PFSK-1 (cell line): ENCODE results near the gene TNFSF13.
A peak's percentile ranks its signal among the peaks of the same experiment; 100 is the strongest.

Experiments
- FOXP2 ChIP-seq: optimal IDR thresholded peaks from 2 replicates; pipeline ENCODE3; 2011; ENCODE audit warnings: borderline replicate concordance, control low read depth, inconsistent platforms; ENCODE audit not compliant: insufficient read depth; ENCODE audit errors: extremely low read length, extremely low read depth
- POLR2AphosphoS5 ChIP-seq: IDR thresholded peaks from 2 replicates; pipeline ENCODE4 v1.6.1; 2012; ENCODE audit warnings: low read depth, mild to moderate bottlenecking, control low read depth, low read length, moderate library complexity
- SIN3A ChIP-seq: IDR thresholded peaks from 2 replicates; pipeline ENCODE4 v1.6.1; 2012; ENCODE audit warnings: mild to moderate bottlenecking, low read length, moderate library complexity, borderline replicate concordance; ENCODE audit not compliant: insufficient read depth
- TAF1 ChIP-seq: IDR thresholded peaks from 2 replicates; pipeline ENCODE4 v1.6.1; 2012; ENCODE audit warnings: low read length, control low read depth, borderline replicate concordance; ENCODE audit not compliant: insufficient read depth
- TF ChIP-seq, protein P1 (sequence below), 2 experiments: IDR thresholded peaks; 2 replicates each; pipeline versions ENCODE4 v1.6.1 to v1.8.0; 2011 to 2012; ENCODE audit warnings: low read depth in 2 of 2, low read length in 2 of 2, control low read depth in 1 of 2, inconsistent platforms in 1 of 2, mild to moderate bottlenecking in 1 of 2, moderate library complexity in 1 of 2; ENCODE audit not compliant: insufficient read depth in 1 of 2

TNFSF13 gene

DNA sequence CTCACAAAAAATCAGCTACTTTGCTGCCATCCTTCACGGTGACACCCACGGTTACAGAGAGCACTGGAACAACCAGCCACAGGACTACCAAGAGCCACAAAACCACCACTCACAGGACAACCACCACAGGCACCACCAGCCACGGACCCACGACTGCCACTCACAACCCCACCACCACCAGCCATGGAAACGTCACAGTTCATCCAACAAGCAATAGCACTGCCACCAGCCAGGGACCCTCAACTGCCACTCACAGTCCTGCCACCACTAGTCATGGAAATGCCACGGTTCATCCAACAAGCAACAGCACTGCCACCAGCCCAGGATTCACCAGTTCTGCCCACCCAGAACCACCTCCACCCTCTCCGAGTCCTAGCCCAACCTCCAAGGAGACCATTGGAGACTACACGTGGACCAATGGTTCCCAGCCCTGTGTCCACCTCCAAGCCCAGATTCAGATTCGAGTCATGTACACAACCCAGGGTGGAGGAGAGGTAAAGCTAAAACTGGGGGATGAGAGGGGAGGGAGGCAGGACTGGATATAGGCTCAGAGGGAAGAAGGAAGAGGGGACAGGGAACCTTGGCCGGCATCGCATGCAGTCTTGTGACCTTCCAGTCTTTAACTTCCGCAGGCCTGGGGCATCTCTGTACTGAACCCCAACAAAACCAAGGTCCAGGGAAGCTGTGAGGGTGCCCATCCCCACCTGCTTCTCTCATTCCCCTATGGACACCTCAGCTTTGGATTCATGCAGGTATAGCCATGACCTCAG is 21.5 kb downstream of the TNFSF13 start:
- TF ChIP-seq FOXP2 (no peak), TAF1 (no peak), SIN3A (no peak), POLR2AphosphoS5 (no peak)
- TF ChIP-seq, protein P1, sequence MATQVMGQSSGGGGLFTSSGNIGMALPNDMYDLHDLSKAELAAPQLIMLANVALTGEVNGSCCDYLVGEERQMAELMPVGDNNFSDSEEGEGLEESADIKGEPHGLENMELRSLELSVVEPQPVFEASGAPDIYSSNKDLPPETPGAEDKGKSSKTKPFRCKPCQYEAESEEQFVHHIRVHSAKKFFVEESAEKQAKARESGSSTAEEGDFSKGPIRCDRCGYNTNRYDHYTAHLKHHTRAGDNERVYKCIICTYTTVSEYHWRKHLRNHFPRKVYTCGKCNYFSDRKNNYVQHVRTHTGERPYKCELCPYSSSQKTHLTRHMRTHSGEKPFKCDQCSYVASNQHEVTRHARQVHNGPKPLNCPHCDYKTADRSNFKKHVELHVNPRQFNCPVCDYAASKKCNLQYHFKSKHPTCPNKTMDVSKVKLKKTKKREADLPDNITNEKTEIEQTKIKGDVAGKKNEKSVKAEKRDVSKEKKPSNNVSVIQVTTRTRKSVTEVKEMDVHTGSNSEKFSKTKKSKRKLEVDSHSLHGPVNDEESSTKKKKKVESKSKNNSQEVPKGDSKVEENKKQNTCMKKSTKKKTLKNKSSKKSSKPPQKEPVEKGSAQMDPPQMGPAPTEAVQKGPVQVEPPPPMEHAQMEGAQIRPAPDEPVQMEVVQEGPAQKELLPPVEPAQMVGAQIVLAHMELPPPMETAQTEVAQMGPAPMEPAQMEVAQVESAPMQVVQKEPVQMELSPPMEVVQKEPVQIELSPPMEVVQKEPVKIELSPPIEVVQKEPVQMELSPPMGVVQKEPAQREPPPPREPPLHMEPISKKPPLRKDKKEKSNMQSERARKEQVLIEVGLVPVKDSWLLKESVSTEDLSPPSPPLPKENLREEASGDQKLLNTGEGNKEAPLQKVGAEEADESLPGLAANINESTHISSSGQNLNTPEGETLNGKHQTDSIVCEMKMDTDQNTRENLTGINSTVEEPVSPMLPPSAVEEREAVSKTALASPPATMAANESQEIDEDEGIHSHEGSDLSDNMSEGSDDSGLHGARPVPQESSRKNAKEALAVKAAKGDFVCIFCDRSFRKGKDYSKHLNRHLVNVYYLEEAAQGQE (IDR thresholded peaks at IDR 0.05; ENCODE audit: insufficient read depth in 1 of 2, low read depth in 2 of 2, low read length in 2 of 2) = no peak

DNA sequence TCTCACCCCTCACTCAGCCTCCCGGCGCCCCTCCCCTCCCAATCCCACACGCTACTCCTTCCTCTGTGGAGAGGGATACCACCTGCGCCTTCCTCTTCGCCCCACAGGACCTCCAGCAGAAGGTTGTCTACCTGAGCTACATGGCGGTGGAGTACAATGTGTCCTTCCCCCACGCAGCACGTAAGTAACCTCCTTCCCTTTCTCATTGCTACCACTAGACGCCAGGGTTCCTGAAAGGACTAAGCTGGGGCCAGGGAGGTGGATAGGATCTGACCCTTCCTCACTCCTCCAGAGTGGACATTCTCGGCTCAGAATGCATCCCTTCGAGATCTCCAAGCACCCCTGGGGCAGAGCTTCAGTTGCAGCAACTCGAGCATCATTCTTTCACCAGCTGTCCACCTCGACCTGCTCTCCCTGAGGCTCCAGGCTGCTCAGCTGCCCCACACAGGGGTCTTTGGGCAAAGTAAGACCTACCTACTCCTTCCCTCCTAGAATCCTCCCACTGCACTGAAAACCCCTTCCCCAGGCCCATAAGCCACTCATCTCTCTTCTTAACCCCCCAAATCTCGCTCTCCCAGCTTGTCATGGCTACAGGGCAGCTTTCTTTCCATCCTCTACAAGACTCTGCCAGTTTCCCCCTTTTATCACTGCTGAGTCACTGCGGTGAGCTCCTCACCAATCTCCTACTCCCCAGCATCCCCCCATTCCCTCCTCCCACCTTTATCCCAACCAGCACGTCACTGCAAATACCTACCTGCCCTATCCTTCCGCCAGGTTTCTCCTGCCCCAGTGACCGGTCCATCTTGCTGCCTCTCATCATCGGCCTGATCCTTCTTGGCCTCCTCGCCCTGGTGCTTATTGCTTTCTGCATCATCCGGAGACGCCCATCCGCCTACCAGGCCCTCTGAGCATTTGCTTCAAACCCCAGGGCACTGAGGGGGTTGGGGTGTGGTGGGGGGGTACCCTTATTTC is 22.3 kb downstream of the TNFSF13 start:
- TF ChIP-seq FOXP2 = no peak
- TF ChIP-seq, protein P1 (IDR thresholded peaks at IDR 0.05; ENCODE audit: insufficient read depth in 1 of 2, low read depth in 2 of 2, low read length in 2 of 2) = no peak
- no peak for TF ChIP-seq SIN3A
- no peak for TF ChIP-seq TAF1
- TF ChIP-seq POLR2AphosphoS5 = no peak

DNA sequence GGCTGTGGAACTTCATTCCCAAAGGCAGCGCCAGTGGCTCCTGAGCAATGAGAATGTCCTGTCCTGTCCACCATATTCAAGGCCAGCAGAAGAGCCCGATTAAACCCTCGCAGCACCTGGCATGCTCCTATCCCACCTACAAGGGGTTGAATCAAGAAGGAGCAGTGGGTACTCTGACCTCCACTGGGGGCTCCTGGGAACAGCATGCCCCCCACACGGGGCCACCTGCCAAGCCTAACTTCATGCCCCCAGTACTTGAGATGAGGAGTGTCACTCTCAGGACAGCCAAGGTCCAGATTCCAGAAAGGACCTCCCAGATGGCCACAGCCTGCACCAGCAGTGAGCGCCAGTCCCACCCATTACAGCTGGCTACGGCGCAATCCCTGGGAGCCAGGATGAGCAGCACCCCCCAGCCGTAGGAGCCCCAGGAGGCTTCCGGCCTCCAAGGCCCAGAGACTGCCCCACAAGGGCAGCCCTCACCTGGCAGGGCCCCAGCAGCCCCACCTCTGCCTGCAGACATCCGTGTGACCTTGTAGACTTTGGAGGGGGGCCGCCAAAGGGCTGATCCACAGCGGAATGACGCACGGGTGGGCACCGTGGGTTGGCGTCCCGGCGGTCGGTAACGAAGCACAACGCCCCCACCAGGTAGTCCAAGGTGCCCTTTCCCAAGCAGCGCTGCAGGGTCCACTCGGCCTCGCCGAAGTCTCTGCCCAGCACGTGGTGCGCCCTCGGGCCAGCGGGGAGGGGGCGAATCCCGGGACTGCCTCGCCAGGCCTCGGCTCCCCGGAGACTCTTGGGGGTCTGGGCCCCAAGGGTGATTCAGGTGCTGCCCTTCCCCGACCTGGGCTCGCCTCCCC is 24.1 kb downstream of the TNFSF13 start:
- TF ChIP-seq, protein P1 (IDR thresholded peaks at IDR 0.05; ENCODE audit: insufficient read depth in 1 of 2, low read depth in 2 of 2, low read length in 2 of 2) = no peak
- no peak for TF ChIP-seq FOXP2
- no peak for TF ChIP-seq POLR2AphosphoS5
- no peak for TF ChIP-seq SIN3A
- no peak for TF ChIP-seq TAF1

DNA sequence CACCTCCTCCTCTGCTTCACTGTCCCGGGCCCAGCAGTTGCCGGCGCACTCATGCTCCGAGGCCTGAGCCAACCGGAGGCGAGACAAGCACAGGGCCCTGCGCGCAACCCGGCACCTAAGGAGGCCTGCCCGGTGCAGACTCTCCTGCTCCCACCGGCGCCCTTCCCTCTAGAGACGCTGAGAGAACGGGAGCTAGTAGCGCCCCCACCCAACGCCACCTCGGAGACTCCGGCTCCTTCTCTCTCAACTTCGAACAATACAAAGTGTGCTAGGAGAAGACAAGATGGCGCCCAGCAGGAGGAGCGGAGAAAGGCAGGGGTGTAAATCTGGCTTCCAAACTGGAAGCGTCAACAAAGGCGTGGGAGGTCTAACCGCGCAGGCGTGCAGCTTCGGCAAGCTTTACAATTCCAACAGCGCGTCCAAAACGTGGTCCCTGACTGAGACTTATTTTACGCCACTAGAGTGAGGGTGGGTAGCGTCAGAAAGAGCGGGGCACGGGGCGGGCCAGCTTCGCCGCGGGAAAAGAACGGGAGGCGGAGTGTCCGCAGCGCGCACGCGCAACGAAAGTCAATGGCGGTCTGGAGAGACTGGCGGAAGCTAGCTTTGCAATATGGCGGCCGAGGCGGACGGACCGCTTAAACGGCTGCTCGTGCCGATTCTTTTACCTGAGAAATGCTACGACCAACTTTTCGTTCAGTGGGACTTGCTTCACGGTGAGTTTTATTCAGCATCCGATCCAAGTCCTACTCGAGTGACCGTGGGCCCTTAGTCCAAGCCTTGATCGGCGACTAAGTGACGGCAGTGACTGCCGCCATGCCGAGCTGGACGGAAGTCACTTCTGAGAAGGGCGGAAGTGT is 24.9 kb downstream of the TNFSF13 start, which contains the start of gene MPDU1:
Gene MPDU1 (plus strand): TSS at position 600 of the 857 bp plus-strand sequence. CDS start 11 bp downstream, at position 611.
- TF ChIP-seq, protein P1 (IDR thresholded peaks at IDR 0.05; ENCODE audit: insufficient read depth in 1 of 2, low read depth in 2 of 2, low read length in 2 of 2) = peak in 1 of 2 experiments; percentile 64; a peak in 2 of 4 replicates
- peak; percentile 98 for TF ChIP-seq TAF1
- no peak for TF ChIP-seq FOXP2
- peak; percentile 91 for TF ChIP-seq POLR2AphosphoS5
